GM19023 (cell line): Measurements from ENCODE around the gene KDM2A.
"Not testable (repeated sequence)": the region's sequence is repeated elsewhere in the genome, so short reads cannot be mapped to it uniquely, and the experiment has no call there.

Source experiments
- ATAC-seq: cut with Tn5 transposase; IDR thresholded peaks from one replicate; pipeline ENCODE4 v1.9.1; 2021; ENCODE audit warnings: mild to moderate bottlenecking, moderate library complexity; ENCODE audit not compliant: unreplicated experiment

KDM2A gene

DNA sequence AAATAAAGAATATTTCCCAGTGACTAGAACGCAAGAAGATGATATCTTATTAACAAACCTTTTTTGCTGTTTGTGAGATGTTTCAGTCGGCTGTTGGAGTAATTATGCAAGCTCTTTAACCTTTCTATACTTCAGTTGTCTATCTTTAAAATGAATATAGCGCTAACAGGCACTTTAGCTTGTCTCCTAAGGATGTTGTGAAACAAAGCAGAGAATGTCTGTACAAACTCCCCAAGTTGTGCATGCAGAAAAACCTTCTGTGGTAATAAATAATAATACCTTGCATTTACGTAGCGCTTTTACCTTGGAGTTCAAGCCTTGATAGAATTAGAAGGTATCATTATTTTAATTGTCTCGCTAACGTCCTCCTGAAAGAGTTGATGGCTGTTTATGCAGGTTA is 1.9 kb upstream of the KDM2A start:
- no peak for ATAC-seq

DNA sequence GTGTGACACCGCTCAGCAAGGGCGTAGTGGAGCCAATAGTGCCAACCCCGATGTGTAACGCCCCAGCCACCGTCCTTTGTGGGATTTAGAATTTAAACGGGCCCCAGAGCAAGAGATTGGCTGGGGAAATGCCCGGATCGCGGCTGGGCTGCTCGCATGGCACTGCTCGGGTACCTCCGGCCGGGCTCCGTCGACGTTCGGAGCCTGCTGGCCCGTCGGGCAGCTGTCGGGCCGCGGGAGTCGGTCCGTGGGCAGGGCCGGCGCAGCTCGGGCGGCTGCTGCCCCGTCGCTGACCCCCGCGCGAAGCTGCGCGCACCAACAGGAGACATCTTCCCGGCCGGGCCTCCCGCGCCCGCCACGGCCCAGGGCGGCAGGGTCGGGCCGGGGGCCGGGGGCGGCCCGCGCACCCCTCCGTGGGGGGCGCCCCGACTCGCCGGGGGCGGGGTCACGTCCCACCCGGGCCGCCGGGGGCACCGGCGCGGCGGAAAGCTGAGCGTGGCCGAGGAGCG is 1.3 kb upstream of the KDM2A start:
- ATAC-seq = peak; percentile 0

GRCh38 chr11:67118181-67118766 is 789 bp upstream of the KDM2A start:
- ATAC-seq = peak; percentile 5

DNA sequence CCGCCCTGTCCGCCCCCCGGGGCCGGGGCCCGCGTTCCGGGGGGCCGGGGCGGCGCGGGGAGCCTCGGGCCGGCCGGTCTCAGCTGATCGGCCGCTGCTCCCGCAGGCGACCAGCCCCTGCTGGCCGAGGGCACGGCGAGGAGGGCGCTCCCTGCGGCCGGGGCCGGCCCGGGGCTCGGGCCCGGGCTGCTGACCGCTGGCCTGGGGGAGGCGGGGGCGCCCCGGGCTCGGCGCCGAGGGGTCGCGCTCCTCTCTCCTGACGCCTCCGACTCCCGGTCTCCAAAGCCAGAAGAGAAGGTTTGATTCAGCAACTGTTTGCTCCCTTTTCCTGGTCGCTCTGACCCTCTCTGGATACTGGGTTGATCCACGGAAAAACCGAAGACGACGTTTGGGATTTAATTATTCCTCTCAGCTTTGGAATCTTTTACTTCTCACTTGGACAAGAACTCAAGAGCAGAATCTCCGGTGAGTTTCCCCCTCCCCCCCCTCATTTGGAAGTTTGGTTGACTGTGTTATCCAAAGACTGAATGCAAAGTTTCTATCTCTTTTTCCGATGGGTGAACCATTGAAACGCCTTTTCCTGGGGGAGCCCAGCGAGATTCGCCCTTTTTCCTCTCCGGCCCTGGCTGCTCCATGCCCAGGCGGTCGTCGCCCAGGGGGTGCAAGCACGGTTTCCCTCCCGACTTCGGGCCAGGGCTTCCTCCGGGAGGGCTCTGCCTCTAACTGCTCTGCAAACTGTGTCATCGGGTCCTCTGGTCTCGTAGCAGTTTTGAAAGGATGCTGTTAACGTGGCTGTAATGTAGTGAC is 725 bp downstream of the KDM2A start:
- ATAC-seq = peak; percentile 9

GRCh38 chr11:67120456-67120855 is 1.4 kb downstream of the KDM2A start:
- ATAC-seq = no peak

DNA sequence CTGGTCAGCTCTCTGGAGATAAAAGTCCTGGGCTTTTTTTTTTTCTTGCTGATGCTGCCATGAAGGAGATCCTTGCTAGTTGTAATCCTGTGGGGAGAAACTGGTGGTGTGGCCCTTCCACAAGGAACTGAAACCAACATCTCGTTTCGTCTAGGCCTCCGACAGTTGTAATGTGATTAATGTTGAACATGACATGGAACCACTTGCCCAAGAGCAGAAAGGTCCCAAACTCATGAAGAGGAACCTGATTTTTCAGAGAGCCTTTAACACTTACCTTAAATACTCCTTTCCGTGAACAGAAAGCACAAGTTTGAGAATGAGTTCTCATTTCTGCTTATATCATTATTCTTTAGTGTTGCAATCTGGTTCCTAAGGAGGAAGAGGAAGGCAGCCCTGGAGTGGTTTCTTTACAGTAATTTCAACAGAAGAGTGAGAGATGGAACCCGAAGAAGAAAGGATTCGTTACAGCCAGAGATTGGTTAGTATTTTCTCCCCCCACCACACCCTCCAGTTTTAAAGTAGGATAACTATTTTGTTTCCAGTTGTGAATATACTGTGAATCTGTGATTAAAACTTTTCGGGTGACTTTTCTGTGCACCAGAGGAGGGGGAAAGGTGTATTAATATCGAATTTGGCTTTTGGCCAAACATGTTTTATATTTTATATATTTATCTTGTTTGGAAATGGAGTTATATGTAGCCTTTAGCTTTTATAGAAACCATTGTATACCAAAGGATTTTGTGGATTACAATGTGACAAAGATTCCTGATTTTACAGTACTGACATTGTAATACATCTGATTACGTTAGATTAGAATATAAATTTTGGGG is 2.0 kb downstream of the KDM2A start:
- no peak for ATAC-seq

GRCh38 chr11:67123801-67124200 is 4.7 kb downstream of the KDM2A start:
- ATAC-seq = not testable (repeated sequence)

DNA sequence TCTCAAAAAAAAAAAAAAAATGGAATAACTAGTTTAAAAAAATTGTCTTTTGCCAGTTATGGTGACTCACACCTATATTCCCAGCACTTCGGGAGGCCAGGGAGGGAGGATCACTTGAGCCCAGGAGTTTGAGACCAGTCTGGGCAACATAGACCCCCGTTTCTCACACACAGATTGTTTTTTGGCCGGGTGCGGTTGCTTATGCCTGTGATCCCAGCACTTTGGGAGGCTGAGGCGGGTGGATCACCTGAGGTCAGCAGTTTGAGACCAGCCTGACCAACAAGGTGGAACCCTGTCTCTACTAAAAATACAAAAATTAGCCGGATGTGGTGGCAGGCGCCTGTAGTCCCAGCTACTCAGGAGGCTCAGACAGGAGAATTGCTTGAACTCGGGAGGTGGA is 7.2 kb downstream of the KDM2A start:
- ATAC-seq = not testable (repeated sequence)

GRCh38 chr11:67126986-67127385 is 7.9 kb downstream of the KDM2A start:
- ATAC-seq = no peak

DNA sequence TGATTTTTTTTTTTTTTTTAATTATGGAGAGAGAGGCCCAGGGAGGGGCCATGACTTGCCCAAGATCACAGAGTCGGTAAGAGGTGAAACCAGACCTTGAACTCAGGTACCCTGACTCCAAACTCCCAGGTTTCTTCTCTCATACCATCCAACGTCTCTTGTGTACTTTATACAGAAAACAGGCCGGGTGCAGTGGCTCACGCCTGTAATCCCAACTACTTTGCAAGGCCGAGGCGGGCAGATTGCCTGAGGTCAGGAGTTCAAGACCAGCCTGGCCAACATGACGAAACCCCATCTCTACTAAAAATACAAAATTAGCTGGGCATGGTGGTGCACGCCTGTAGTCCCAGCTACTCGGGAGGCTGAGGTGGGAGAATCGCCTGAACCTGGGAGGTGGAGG is 11.8 kb downstream of the KDM2A start:
- ATAC-seq = not testable (repeated sequence)

DNA sequence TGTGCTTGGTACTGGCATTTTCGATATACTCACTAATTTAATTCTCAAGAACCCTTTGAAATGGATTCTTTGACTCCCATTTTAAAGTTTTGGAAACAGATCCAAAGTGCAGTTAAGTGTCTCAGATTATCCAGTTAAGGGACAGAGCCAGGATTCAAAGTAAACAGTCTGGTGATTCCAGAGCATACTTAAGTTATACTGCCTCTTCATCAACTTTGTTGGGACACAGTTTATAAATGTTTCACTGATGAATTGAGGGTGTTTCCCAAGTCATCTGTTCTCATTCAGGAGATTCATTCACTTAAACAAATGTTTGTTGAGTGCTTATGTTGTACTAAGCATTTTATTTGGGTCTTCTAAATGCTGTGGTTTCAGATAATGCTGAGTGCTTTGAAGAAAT is 17.1 kb downstream of the KDM2A start:
- ATAC-seq = no peak

GRCh38 chr11:67138922-67139321 is 19.9 kb downstream of the KDM2A start:
- ATAC-seq = no peak

GRCh38 chr11:67146516-67147226 is 27.6 kb downstream of the KDM2A start:
- ATAC-seq = no peak

DNA sequence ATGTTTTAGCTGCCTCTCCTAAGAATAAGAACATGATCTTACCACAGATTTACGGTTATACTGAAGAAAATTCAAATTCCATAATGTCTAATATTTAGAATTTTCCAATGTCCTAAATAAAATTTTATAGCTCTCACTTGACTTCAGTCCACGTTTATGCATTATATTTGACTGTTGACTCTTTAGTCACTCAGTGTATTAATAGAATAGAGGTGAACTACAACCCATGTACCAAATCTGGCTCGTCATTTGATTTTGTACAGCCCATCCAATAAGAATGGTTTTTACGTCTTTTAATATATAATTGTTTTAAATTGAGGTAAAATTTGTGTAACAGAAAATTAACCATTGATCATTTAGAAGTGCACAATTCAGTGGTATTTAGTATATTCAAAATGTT is 34.9 kb downstream of the KDM2A start:
- ATAC-seq = no peak

- ATAC-seq = no peak
Observed at GRCh38 chr11:67154726-67155125, 35.7 kb downstream of the KDM2A start.

- no peak for ATAC-seq
Observed at GRCh38 chr11:67157691-67158090, 38.6 kb downstream of the KDM2A start.

DNA sequence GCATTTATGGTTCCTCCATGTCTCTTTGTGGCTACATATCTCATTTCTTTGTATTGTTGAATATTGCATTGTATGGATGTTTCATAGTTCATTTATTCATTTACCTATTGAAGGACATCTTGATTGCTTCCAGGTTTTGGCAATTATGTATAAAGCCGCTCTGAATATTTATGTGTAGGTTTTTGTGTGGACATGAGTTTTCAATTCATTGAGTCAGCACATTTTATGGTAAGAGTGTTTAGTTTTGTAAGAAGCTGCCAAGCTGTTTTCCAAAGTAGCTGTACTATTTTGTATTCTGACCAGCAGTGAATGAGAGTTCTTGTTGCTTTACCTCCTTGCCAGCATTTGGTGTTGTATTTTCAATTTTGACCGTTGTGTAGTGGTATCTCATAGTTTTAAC is 39.2 kb downstream of the KDM2A start:
- no peak for ATAC-seq

DNA sequence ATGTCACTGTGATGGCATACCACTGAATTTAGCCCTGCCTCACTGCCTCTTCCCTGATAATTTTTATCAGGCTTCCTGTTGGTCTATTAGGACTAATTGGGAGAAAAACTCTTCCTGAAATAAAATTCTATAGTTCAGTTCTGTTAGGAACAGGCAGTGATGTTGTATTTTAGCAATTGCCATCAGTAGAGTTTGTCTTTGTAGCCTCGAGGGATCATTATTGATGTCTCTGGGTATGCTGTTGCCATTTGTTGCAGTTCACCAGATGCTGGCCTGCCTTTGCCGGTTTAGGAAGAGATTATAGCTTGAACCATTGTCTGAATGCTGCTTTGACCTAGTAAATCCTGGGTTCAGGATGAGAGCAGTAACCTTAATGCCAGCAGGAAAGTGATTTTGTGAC is 41.0 kb downstream of the KDM2A start:
- no peak for ATAC-seq

DNA sequence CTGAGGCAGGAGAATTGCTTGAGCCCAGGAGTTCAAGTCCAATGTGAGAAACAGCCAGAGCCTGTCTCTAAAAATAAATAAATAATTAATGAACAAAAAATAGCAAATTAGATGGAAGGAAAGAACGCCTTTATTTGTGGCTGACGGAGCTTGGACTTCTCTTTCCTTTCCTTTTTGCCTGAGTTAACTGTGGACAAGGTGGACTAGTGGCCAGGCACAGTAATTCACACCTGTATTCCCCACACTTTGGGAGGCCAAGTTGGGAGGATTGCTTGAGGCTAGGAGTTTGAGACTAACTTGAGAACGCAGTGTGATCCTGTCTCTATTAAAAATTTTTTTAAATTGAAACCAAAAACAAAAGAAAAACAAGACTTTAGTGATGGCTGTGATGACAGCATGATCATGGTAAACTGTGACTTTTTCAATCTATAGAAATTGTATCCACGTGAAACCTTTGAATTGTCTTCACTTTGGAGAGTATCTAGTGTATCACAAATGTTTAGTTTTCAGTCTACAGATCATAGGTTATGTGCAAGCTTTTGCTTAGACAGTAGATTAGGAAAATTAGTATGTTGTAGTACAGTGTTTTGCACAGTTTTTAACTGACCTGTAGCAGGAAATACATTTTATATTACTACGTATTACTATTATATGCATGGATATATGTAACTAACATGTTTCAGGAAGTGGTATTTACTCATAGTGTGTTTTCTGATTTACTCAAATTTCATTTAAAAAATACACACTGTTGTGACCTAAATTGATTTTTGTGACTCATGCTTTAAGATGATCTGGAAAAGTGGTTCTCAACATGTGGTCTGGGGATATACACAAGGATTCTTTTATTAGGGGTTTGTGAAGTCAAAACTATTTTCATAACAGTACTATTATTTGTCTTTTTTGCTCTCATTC is 42.1 kb downstream of the KDM2A start:
- ATAC-seq = no peak

- ATAC-seq = no peak
Observed at GRCh38 chr11:67163006-67163405, 43.9 kb downstream of the KDM2A start.
